ENCODE results near the gene WHRN. TPM values are rescaled to one million over a fixed set of nuclear protein-coding genes. Genes with fewer than 3 reads are reported as not detected.

Gene WHRN
- total and polyA plus RNA-seq, 2 of the 8 experiments (the other 6 are each of a cell fraction or from before 2014, with no cell fraction given), result 4.4 to 7.7 TPM

DNA sequence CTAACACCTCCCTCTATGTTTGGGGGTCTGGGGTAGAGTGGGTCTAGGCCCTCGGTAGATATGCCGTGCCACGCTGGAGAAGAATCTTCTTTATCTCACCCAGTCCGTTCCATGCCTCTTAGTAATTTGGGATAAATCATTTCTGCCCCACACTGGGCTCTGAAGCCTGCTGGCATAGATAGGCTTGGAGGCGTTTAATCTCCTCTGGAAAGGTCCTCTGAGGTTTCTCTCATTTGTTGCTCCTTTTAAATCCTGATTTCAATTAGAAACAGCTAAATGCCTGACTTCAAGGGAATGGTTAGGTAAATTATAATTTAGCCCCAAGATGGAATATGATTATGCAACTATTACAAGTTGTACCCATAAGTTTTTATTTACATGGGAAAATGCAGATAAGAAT lies 59.7 kb downstream of the WHRN start:
- TF ChIP-seq TAF1 (IDR thresholded peaks at IDR 0.05; ENCODE audit: low read depth, low read length), result no peak
- TF ChIP-seq, protein P1, sequence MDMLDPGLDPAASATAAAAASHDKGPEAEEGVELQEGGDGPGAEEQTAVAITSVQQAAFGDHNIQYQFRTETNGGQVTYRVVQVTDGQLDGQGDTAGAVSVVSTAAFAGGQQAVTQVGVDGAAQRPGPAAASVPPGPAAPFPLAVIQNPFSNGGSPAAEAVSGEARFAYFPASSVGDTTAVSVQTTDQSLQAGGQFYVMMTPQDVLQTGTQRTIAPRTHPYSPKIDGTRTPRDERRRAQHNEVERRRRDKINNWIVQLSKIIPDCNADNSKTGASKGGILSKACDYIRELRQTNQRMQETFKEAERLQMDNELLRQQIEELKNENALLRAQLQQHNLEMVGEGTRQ (IDR thresholded peaks at IDR 0.05; ENCODE audit: low read length), result no peak
- ChIA-PET CTCF (ENCODE audit: partially characterized antibody) (interaction anchor here (1.0 to 2.1 kb wide), 3 partner anchors 11 to 207 kb away, joined by 3 to 8 read pairs (median 6); no protein-coding TSS in a partner anchor), POLR2A (ENCODE audit: partially characterized antibody) (interaction anchor here (1.0 kb wide), 1 partner anchor 44 kb away, joined by 3 read pairs; no protein-coding TSS in a partner anchor)
- Histone ChIP-seq H3K9me3 (ENCODE audit: insufficient read depth in 2 of 2, low read depth in 1 of 2, low read length in 1 of 2) (no peaks in the 10 kb centered on the region), H2AFZ (ENCODE audit: low read length) (no peak overlapping the region), H3K18ac (ENCODE audit: extremely low read depth, low read length) (no peak overlapping the region), H3K56ac (replicated peaks; ENCODE audit: insufficient read length, low read depth, low read length) (no peak overlapping the region), H3K14ac (ENCODE audit: insufficient read length) (no peak overlapping the region), H3K4me1 (replicated peaks in 1 of 4; ENCODE audit: control insufficient read depth in 3 of 4, insufficient read depth in 4 of 4, low read length in 3 of 4) (0 out of 7 replicates have a peak, but pooled peaks cover 0 to 4% (median 0%) of the 10 kb centered on the region in 4 experiments), H3K27ac (ENCODE audit: low read depth, low read length) (no peak overlapping the region), H2BK20ac (ENCODE audit: low read length) (no peak overlapping the region), H4K5ac (ENCODE audit: insufficient read length, low read depth, low read length) (no peak overlapping the region), H4K20me1 (replicated peaks in 1 of 2; ENCODE audit: control insufficient read depth in 1 of 2, insufficient read depth in 2 of 2, low read length in 2 of 2) (no peaks in the 10 kb centered on the region), H3K4ac (replicated peaks; ENCODE audit: insufficient read length, low read depth, low read length) (no peak overlapping the region), H2BK15ac (ENCODE audit: low read length) (no peak overlapping the region), H2BK5ac (ENCODE audit: low read depth, low read length) (no peak overlapping the region), H3K23ac (ENCODE audit: insufficient read length) (no peak overlapping the region), H3K79me1 (ENCODE audit: low read depth, low read length) (no peaks in the 10 kb centered on the region), H3K9ac (replicated peaks in 1 of 4; ENCODE audit: extremely low read depth in 1 of 4, low read depth in 3 of 4, low read length in 3 of 4) (no peak overlapping the region), H2AK5ac (ENCODE audit: low read depth, low read length) (no peak overlapping the region), H3K4me3 (ENCODE audit: extremely low read depth in 1 of 4, insufficient read depth in 2 of 4, low read depth in 3 of 4, low read length in 4 of 4) (no peak overlapping the region), H3K36me3 (ENCODE audit: control insufficient read depth in 2 of 4, insufficient read depth in 4 of 4, low read length in 3 of 4) (no peaks in the 10 kb centered on the region), H2BK120ac (replicated peaks; ENCODE audit: low read depth, low read length) (no peak overlapping the region), H3K79me2 (ENCODE audit: control insufficient read depth in 1 of 2, insufficient read depth in 2 of 2, low read length in 2 of 2) (no peaks in the 10 kb centered on the region), H3K4me2 (ENCODE audit: insufficient read depth in 1 of 2, low read depth in 2 of 2, low read length in 2 of 2) (no peak overlapping the region), H2BK12ac (ENCODE audit: low read depth, low read length) (no peak overlapping the region), H3K23me2 (ENCODE audit: low read depth, low read length) (no peaks in the 10 kb centered on the region; the same call in 1 of the 2 replicates), H4K91ac (replicated peaks; ENCODE audit: insufficient read length, low read length) (no peak overlapping the region), H4K8ac (ENCODE audit: extremely low read depth, insufficient read depth, low read length) (no peak overlapping the region), H3K27me3 (replicated peaks in 1 of 4; ENCODE audit: control insufficient read depth in 3 of 4, extremely low read depth in 1 of 4, insufficient read depth in 3 of 4, low read length in 3 of 4) (no peaks in the 10 kb centered on the region)
- DNase-seq (ENCODE audit: low read depth in 1 of 2, low spot score in 2 of 2), result no peak
- WGBS, 2 experiments (ENCODE audit: extremely low coverage in 1 of 2, insufficient coverage in 1 of 2, insufficient read length in 1 of 2, insufficient replicate concordance in 2 of 2, low coverage in 1 of 2, low lambda C conversion rate in 2 of 2, missing lambda C conversion rate in 1 of 2), result 90% methylated on average over 5 of the region's 5 CpGs; no CpG with 5 or more reads in 1 of the 2 experiments
- FAIRE-seq, result no peak

Data from H1 (cell line).